Measurements from ENCODE around the gene RAB11FIP5. TPM values are rescaled to one million over a fixed set of nuclear protein-coding genes. Genes with fewer than 3 reads are reported as not detected.

RAB11FIP5 gene
- total RNA-seq, 1 donor from 2014 or later = 18.7 TPM

GRCh38 chr2:73072129-73072395, 40.7 kb downstream of the RAB11FIP5 start:
- no peak for DNase-seq (ENCODE audit: extremely low spot score, unreplicated experiment)
- TF ChIP-seq CTCF (conservative IDR thresholded peaks at IDR 0.05) = no peak

GRCh38 chr2:73071360-73072128, 41.2 kb downstream of the RAB11FIP5 start, which contains the start of gene SFXN5:
SFXN5 (minus strand) TSS chr2:73071712; CDS start chr2:73071705, 7 bp downstream.
- H3K4me1 Mint-ChIP-seq (ENCODE audit: unreplicated experiment) = peaks cover 30% of the 10 kb centered on the region
- peak within 1 kb of the TSS; percentile 86 for H3K4me3 Mint-ChIP-seq
- no peaks in the 10 kb centered on the region for H3K27me3 Mint-ChIP-seq
- peak; percentile 98 for DNase-seq (ENCODE audit: extremely low spot score, unreplicated experiment)
- H3K36me3 Mint-ChIP-seq = peaks cover 8% of the 10 kb centered on the region
- peak; percentile 38 for TF ChIP-seq CTCF (conservative IDR thresholded peaks at IDR 0.05)
- peak within 1 kb of the TSS; percentile 93 for H3K27ac Mint-ChIP-seq
- no peaks in the 10 kb centered on the region for H3K9me3 Mint-ChIP-seq

More at GRCh38 chr2:73072129-73072395, 40.7 kb downstream of the RAB11FIP5 start:
- H3K36me3 Mint-ChIP-seq = peaks cover 7% of the 10 kb centered on the region
- H3K9me3 Mint-ChIP-seq = no peaks in the 10 kb centered on the region
- H3K27ac Mint-ChIP-seq = peak overlapping the region; percentile 93
- H3K4me3 Mint-ChIP-seq = peak overlapping the region; percentile 86
- H3K27me3 Mint-ChIP-seq = no peaks in the 10 kb centered on the region
- peaks cover 29% of the 10 kb centered on the region for H3K4me1 Mint-ChIP-seq (ENCODE audit: unreplicated experiment)

GRCh38 chr2:73070643-73071359, 41.9 kb downstream of the RAB11FIP5 start:
- Mint-ChIP-seq H3K36me3 (peaks cover 8% of the 10 kb centered on the region), H3K9me3 (no peaks in the 10 kb centered on the region), H3K4me1 (ENCODE audit: unreplicated experiment) (peaks cover 30% of the 10 kb centered on the region), H3K4me3 (peak overlapping the region; percentile 86), H3K27me3 (no peaks in the 10 kb centered on the region), H3K27ac (peak overlapping the region; percentile 93)
- peak; percentile 81 for DNase-seq (ENCODE audit: extremely low spot score, unreplicated experiment)
- TF ChIP-seq CTCF (conservative IDR thresholded peaks at IDR 0.05) = no peak

- Mint-ChIP-seq H3K4me1 (ENCODE audit: unreplicated experiment) (peaks cover 30% of the 10 kb centered on the region), H3K36me3 (peaks cover 8% of the 10 kb centered on the region), H3K4me3 (peak overlapping the region; percentile 86), H3K9me3 (no peaks in the 10 kb centered on the region), H3K27me3 (no peaks in the 10 kb centered on the region), H3K27ac (peak overlapping the region; percentile 76)
- DNase-seq (ENCODE audit: extremely low spot score, unreplicated experiment) = no peak
- no peak for TF ChIP-seq CTCF (conservative IDR thresholded peaks at IDR 0.05)
These were observed 42.7 kb downstream of the RAB11FIP5 start for GRCh38 chr2:73069855-73070642.

GRCh38 chr2:73069041-73069854, 43.5 kb downstream of the RAB11FIP5 start:
- Mint-ChIP-seq H3K4me1 (ENCODE audit: unreplicated experiment) (peaks cover 34% of the 10 kb centered on the region), H3K36me3 (peaks cover 8% of the 10 kb centered on the region), H3K4me3 (peak overlapping the region; percentile 86), H3K27ac (peak overlapping the region; percentile 76), H3K9me3 (no peaks in the 10 kb centered on the region), H3K27me3 (no peaks in the 10 kb centered on the region)
- TF ChIP-seq CTCF (conservative IDR thresholded peaks at IDR 0.05) = no peak
- DNase-seq (ENCODE audit: extremely low spot score, unreplicated experiment) = no peak

All from type B pancreatic cell (in vitro differentiated cells).